Measurements from ENCODE around the gene SPO11. TPM values are rescaled to one million over a fixed set of nuclear protein-coding genes. Genes with fewer than 3 reads are reported as not detected.
"Not testable (repeated sequence)": the region's sequence is repeated elsewhere in the genome, so short reads cannot be mapped to it uniquely, and the experiment has no call there.

Gene SPO11
- total RNA-seq, 1 donor from 2014 or later: not detected

GRCh38 chr20:57350081-57350710, 20.6 kb downstream of the SPO11 start:
- Histone ChIP-seq H3K27me3 (ENCODE audit: control insufficient read depth in 3 of 3, insufficient read depth in 3 of 3, low read length in 3 of 3) (peaks cover 0 to 5% (median 0%) of the 10 kb centered on the region in 3 donors), H3K36me3 (ENCODE audit: control insufficient read depth in 3 of 3, insufficient read depth in 3 of 3, low read length in 3 of 3) (peaks cover 8 to 25% (median 22%) of the 10 kb centered on the region in 3 donors), H3K9me3 (ENCODE audit: control insufficient read depth in 3 of 3, low read length in 3 of 3) (no peaks in the 10 kb centered on the region), H3K4me3 (ENCODE audit: low read length in 3 of 3) (no peak overlapping the region), H3K27ac (ENCODE audit: low read depth, low read length) (no peak overlapping the region), H3K4me1 (ENCODE audit: control insufficient read depth in 3 of 3, insufficient read depth in 3 of 3, low read length in 3 of 3) (peaks cover 10 to 18% (median 15%) of the 10 kb centered on the region in 3 donors), H3K9ac (ENCODE audit: low read depth in 1 of 3, low read length in 3 of 3) (no peak overlapping the region)

- Histone ChIP-seq H3K36me3 (ENCODE audit: control insufficient read depth in 3 of 3, insufficient read depth in 3 of 3, low read length in 3 of 3) (peaks cover 10 to 29% (median 22%) of the 10 kb centered on the region in 3 donors), H3K4me3 (ENCODE audit: low read length in 3 of 3) (peak overlapping the region; percentile 97 to 100 (median 99)), H3K9ac (ENCODE audit: low read depth in 1 of 3, low read length in 3 of 3) (peak overlapping the region; percentile 91 to 96 (median 95)), H3K4me1 (ENCODE audit: control insufficient read depth in 3 of 3, insufficient read depth in 3 of 3, low read length in 3 of 3) (peaks cover 10 to 18% (median 15%) of the 10 kb centered on the region in 3 donors), H3K27ac (ENCODE audit: low read depth, low read length) (peak overlapping the region; percentile 76)
- not testable (repeated sequence) for H3K9me3 ChIP-seq (ENCODE audit: control insufficient read depth in 3 of 3, low read length in 3 of 3); H3K27me3 ChIP-seq (ENCODE audit: control insufficient read depth in 3 of 3, insufficient read depth in 3 of 3, low read length in 3 of 3)
Measured at GRCh38 chr20:57350726-57351041, 21.1 kb downstream of the SPO11 start.

- Histone ChIP-seq H3K27ac (ENCODE audit: low read depth, low read length) (peak within 1 kb of the TSS; percentile 76), H3K9me3 (ENCODE audit: control insufficient read depth in 3 of 3, low read length in 3 of 3) (no peaks in the 10 kb centered on the region), H3K36me3 (ENCODE audit: control insufficient read depth in 3 of 3, insufficient read depth in 3 of 3, low read length in 3 of 3) (peaks cover 15 to 31% (median 22%) of the 10 kb centered on the region in 3 donors), H3K9ac (ENCODE audit: low read depth in 1 of 3, low read length in 3 of 3) (peak within 1 kb of the TSS; percentile 91 to 96 (median 95)), H3K27me3 (ENCODE audit: control insufficient read depth in 3 of 3, insufficient read depth in 3 of 3, low read length in 3 of 3) (peaks cover 0 to 3% (median 0%) of the 10 kb centered on the region in 3 donors), H3K4me1 (ENCODE audit: control insufficient read depth in 3 of 3, insufficient read depth in 3 of 3, low read length in 3 of 3) (peaks cover 10 to 18% (median 15%) of the 10 kb centered on the region in 3 donors), H3K4me3 (ENCODE audit: low read length in 3 of 3) (peak within 1 kb of the TSS; percentile 97 to 100 (median 99))
Measured at GRCh38 chr20:57351042-57351783, 21.6 kb downstream of the SPO11 start, which contains the start of gene RAE1. Gene RAE1 (plus strand): TSS chr20:57351255. CDS start chr20:57354039, 2,784 bp downstream.

GRCh38 chr20:57352305-57352704, 22.7 kb downstream of the SPO11 start:
- H3K9ac ChIP-seq (ENCODE audit: low read depth in 1 of 3, low read length in 3 of 3): no peak overlapping the region

GRCh38 chr20:57353351-57353750, 23.7 kb downstream of the SPO11 start:
- H3K9ac ChIP-seq (ENCODE audit: low read depth in 1 of 3, low read length in 3 of 3): no peak overlapping the region

More at GRCh38 chr20:57352305-57352704, 22.7 kb downstream of the SPO11 start:
- Histone ChIP-seq H3K27ac (ENCODE audit: low read depth, low read length) (no peak overlapping the region), H3K4me3 (ENCODE audit: low read length in 3 of 3) (peak overlapping the region in 1 of 3 donors; percentile 97), H3K4me1 (ENCODE audit: control insufficient read depth in 3 of 3, insufficient read depth in 3 of 3, low read length in 3 of 3) (peaks cover 10 to 18% (median 15%) of the 10 kb centered on the region in 3 donors), H3K9me3 (ENCODE audit: control insufficient read depth in 3 of 3, low read length in 3 of 3) (no peaks in the 10 kb centered on the region), H3K27me3 (ENCODE audit: control insufficient read depth in 3 of 3, insufficient read depth in 3 of 3, low read length in 3 of 3) (peaks cover 0 to 3% (median 0%) of the 10 kb centered on the region in 3 donors), H3K36me3 (ENCODE audit: control insufficient read depth in 3 of 3, insufficient read depth in 3 of 3, low read length in 3 of 3) (peaks cover 22 to 38% (median 25%) of the 10 kb centered on the region in 3 donors)

GRCh38 chr20:57361517-57361916, 31.9 kb downstream of the SPO11 start:
- H3K4me3 ChIP-seq (ENCODE audit: low read length in 3 of 3): no peak overlapping the region
- no peaks in the 10 kb centered on the region for H3K27me3 ChIP-seq (ENCODE audit: control insufficient read depth in 3 of 3, insufficient read depth in 3 of 3, low read length in 3 of 3)
- no peak overlapping the region for H3K9ac ChIP-seq (ENCODE audit: low read depth in 1 of 3, low read length in 3 of 3)

More at GRCh38 chr20:57353351-57353750, 23.7 kb downstream of the SPO11 start:
- H3K9me3 ChIP-seq (ENCODE audit: control insufficient read depth in 3 of 3, low read length in 3 of 3): no peaks in the 10 kb centered on the region
- H3K4me3 ChIP-seq (ENCODE audit: low read length in 3 of 3): no peak overlapping the region
- peaks cover 10 to 18% (median 15%) of the 10 kb centered on the region in 3 donors for H3K4me1 ChIP-seq (ENCODE audit: control insufficient read depth in 3 of 3, insufficient read depth in 3 of 3, low read length in 3 of 3)
- no peak overlapping the region for H3K27ac ChIP-seq (ENCODE audit: low read depth, low read length)
- peaks cover 22 to 38% (median 25%) of the 10 kb centered on the region in 3 donors for H3K36me3 ChIP-seq (ENCODE audit: control insufficient read depth in 3 of 3, insufficient read depth in 3 of 3, low read length in 3 of 3)
- H3K27me3 ChIP-seq (ENCODE audit: control insufficient read depth in 3 of 3, insufficient read depth in 3 of 3, low read length in 3 of 3): no peaks in the 10 kb centered on the region

GRCh38 chr20:57364451-57364850, 34.8 kb downstream of the SPO11 start:
- H3K4me1 ChIP-seq (ENCODE audit: control insufficient read depth in 3 of 3, insufficient read depth in 3 of 3, low read length in 3 of 3): no peaks in the 10 kb centered on the region
- no peaks in the 10 kb centered on the region for H3K27me3 ChIP-seq (ENCODE audit: control insufficient read depth in 3 of 3, insufficient read depth in 3 of 3, low read length in 3 of 3)
- no peak overlapping the region for H3K4me3 ChIP-seq (ENCODE audit: low read length in 3 of 3)
- no peaks in the 10 kb centered on the region for H3K9me3 ChIP-seq (ENCODE audit: control insufficient read depth in 3 of 3, low read length in 3 of 3)
- no peak overlapping the region for H3K9ac ChIP-seq (ENCODE audit: low read depth in 1 of 3, low read length in 3 of 3)
- H3K36me3 ChIP-seq (ENCODE audit: control insufficient read depth in 3 of 3, insufficient read depth in 3 of 3, low read length in 3 of 3): peaks cover 40 to 55% (median 52%) of the 10 kb centered on the region in 3 donors
- no peak overlapping the region for H3K27ac ChIP-seq (ENCODE audit: low read depth, low read length)

More at GRCh38 chr20:57361517-57361916, 31.9 kb downstream of the SPO11 start:
- peaks cover 27 to 37% (median 27%) of the 10 kb centered on the region in 3 donors for H3K36me3 ChIP-seq (ENCODE audit: control insufficient read depth in 3 of 3, insufficient read depth in 3 of 3, low read length in 3 of 3)
- H3K4me1 ChIP-seq (ENCODE audit: control insufficient read depth in 3 of 3, insufficient read depth in 3 of 3, low read length in 3 of 3): no peaks in the 10 kb centered on the region
- no peaks in the 10 kb centered on the region for H3K9me3 ChIP-seq (ENCODE audit: control insufficient read depth in 3 of 3, low read length in 3 of 3)
- no peak overlapping the region for H3K27ac ChIP-seq (ENCODE audit: low read depth, low read length)

- Histone ChIP-seq H3K4me1 (ENCODE audit: control insufficient read depth in 3 of 3, insufficient read depth in 3 of 3, low read length in 3 of 3) (no peaks in the 10 kb centered on the region), H3K27ac (ENCODE audit: low read depth, low read length) (no peak overlapping the region), H3K9me3 (ENCODE audit: control insufficient read depth in 3 of 3, low read length in 3 of 3) (no peaks in the 10 kb centered on the region), H3K4me3 (ENCODE audit: low read length in 3 of 3) (no peak overlapping the region), H3K9ac (ENCODE audit: low read depth in 1 of 3, low read length in 3 of 3) (no peak overlapping the region), H3K36me3 (ENCODE audit: control insufficient read depth in 3 of 3, insufficient read depth in 3 of 3, low read length in 3 of 3) (peaks cover 76 to 88% (median 81%) of the 10 kb centered on the region in 3 donors), H3K27me3 (ENCODE audit: control insufficient read depth in 3 of 3, insufficient read depth in 3 of 3, low read length in 3 of 3) (no peaks in the 10 kb centered on the region)
Measured at GRCh38 chr20:57369596-57369995, 40.0 kb downstream of the SPO11 start.

GRCh38 chr20:57370316-57370715, 40.7 kb downstream of the SPO11 start:
- no peak overlapping the region for H3K4me3 ChIP-seq (ENCODE audit: low read length in 3 of 3)
- peaks cover 0 to under 1% (median 0%) of the 10 kb centered on the region in 3 donors for H3K4me1 ChIP-seq (ENCODE audit: control insufficient read depth in 3 of 3, insufficient read depth in 3 of 3, low read length in 3 of 3)
- no peaks in the 10 kb centered on the region for H3K9me3 ChIP-seq (ENCODE audit: control insufficient read depth in 3 of 3, low read length in 3 of 3)
- peaks cover 82 to 96% (median 88%) of the 10 kb centered on the region in 3 donors for H3K36me3 ChIP-seq (ENCODE audit: control insufficient read depth in 3 of 3, insufficient read depth in 3 of 3, low read length in 3 of 3)
- no peak overlapping the region for H3K27ac ChIP-seq (ENCODE audit: low read depth, low read length)
- H3K27me3 ChIP-seq (ENCODE audit: control insufficient read depth in 3 of 3, insufficient read depth in 3 of 3, low read length in 3 of 3): no peaks in the 10 kb centered on the region
- no peak overlapping the region for H3K9ac ChIP-seq (ENCODE audit: low read depth in 1 of 3, low read length in 3 of 3)

GRCh38 chr20:57371363-57371762, 41.8 kb downstream of the SPO11 start:
- H3K4me1 ChIP-seq (ENCODE audit: control insufficient read depth in 3 of 3, insufficient read depth in 3 of 3, low read length in 3 of 3): peaks cover 0 to 3% (median 0%) of the 10 kb centered on the region in 3 donors
- no peak overlapping the region for H3K4me3 ChIP-seq (ENCODE audit: low read length in 3 of 3)
- H3K9me3 ChIP-seq (ENCODE audit: control insufficient read depth in 3 of 3, low read length in 3 of 3): no peaks in the 10 kb centered on the region
- no peaks in the 10 kb centered on the region for H3K27me3 ChIP-seq (ENCODE audit: control insufficient read depth in 3 of 3, insufficient read depth in 3 of 3, low read length in 3 of 3)
- no peak overlapping the region for H3K27ac ChIP-seq (ENCODE audit: low read depth, low read length)
- H3K36me3 ChIP-seq (ENCODE audit: control insufficient read depth in 3 of 3, insufficient read depth in 3 of 3, low read length in 3 of 3): peaks cover 82 to 89% (median 89%) of the 10 kb centered on the region in 3 donors
- no peak overlapping the region for H3K9ac ChIP-seq (ENCODE audit: low read depth in 1 of 3, low read length in 3 of 3)
